H1 (cell line): ENCODE measurements around the gene ARHGAP42. TPM values are rescaled to one million over a fixed set of nuclear protein-coding genes. Genes with fewer than 3 reads are reported as not detected.

Experiments
- CTCF ChIA-PET: fragments of 300-600 bp; sonication (Branson Sonifier 250); formaldehyde crosslinking; loops from one replicate; lab custom pipeline; 2021; ENCODE audit not compliant: partially characterized antibody; lab: Charles Lee
- POLR2A ChIA-PET: fragments of 300-600 bp; sonication (Branson Sonifier 250); formaldehyde crosslinking; loops from one replicate; lab custom pipeline; 2021; ENCODE audit warnings: inconsistent platforms; ENCODE audit not compliant: partially characterized antibody; lab: Charles Lee
- DNase-seq, 2 experiments: peaks; one replicate each; pipeline versions ENCODE4 v3.0.0 to v3.0.0-alpha.2; 2010 to 2022; ENCODE audit warnings: low spot score in 2 of 2, low read depth in 1 of 2, mixed read lengths in 1 of 2
- FAIRE-seq: peaks from 2 replicates; lab custom pipeline; 2011; peaks lifted over from hg19 to GRCh38; lab: Jason Lieb, UNC
- H2AFZ ChIP-seq: 2 replicates; pipeline ENCODE4 v1.8.1; 2012; ENCODE audit warnings: low read length, inconsistent platforms
- H2AK5ac ChIP-seq: 2 replicates; pipeline ENCODE4 v1.6.1; 2013; ENCODE audit warnings: low read depth, low read length
- H2BK120ac ChIP-seq: replicated peaks from 2 replicates; pipeline ENCODE3; 2013; ENCODE audit warnings: low read depth, low read length, inconsistent platforms
- H2BK12ac ChIP-seq: 2 replicates; pipeline ENCODE4 v1.6.1; 2013; ENCODE audit warnings: low read depth, low read length
- H2BK15ac ChIP-seq: 2 replicates; pipeline ENCODE4 v1.6.1; 2013; ENCODE audit warnings: low read length
- H2BK20ac ChIP-seq: 2 replicates; pipeline ENCODE4 v1.6.1; 2013; ENCODE audit warnings: low read length
- H2BK5ac ChIP-seq: 2 replicates; pipeline ENCODE4 v1.6.1; 2013; ENCODE audit warnings: low read depth, low read length
- H3K14ac ChIP-seq: 2 replicates; pipeline ENCODE4 v1.6.1; 2013; ENCODE audit warnings: inconsistent platforms; ENCODE audit not compliant: insufficient read length
- H3K18ac ChIP-seq: 2 replicates; pipeline ENCODE4 v1.6.1; 2013; ENCODE audit warnings: low read length; ENCODE audit errors: extremely low read depth
- H3K23ac ChIP-seq: 2 replicates; pipeline ENCODE4 v1.6.1; 2013; ENCODE audit warnings: inconsistent platforms; ENCODE audit not compliant: insufficient read length
- H3K23me2 ChIP-seq: 2 replicates; pipeline ENCODE4 v1.6.1; 2013; ENCODE audit warnings: low read depth, low read length
- H3K27ac ChIP-seq: 2 replicates; pipeline ENCODE4 v1.6.1; 2011; ENCODE audit warnings: low read depth, low read length, inconsistent platforms
- H3K27me3 ChIP-seq, 4 experiments: replicated peaks in 1 of 4; 1 replicate in 1 of 4; 2 replicates in 3 of 4; pipeline versions ENCODE4 v1.6.1 to v1.8.1; 2011 to 2013; ENCODE audit warnings: low read length in 3 of 4, mild to moderate bottlenecking in 3 of 4, inconsistent platforms in 2 of 4, mixed read lengths in 2 of 4, moderate library complexity in 1 of 4; ENCODE audit not compliant: control insufficient read depth in 3 of 4, insufficient read depth in 3 of 4; ENCODE audit errors: extremely low read depth in 1 of 4
- H3K36me3 ChIP-seq, 4 experiments: 2 replicates each; pipeline versions ENCODE4 v1.6.1 to v1.8.1; 2011 to 2013; ENCODE audit warnings: mild to moderate bottlenecking in 4 of 4, low read length in 3 of 4, moderate library complexity in 2 of 4, control low read depth in 1 of 4, inconsistent platforms in 1 of 4; ENCODE audit not compliant: insufficient read depth in 4 of 4, control insufficient read depth in 2 of 4
- H3K4ac ChIP-seq: replicated peaks from 2 replicates; pipeline ENCODE3; 2013; ENCODE audit warnings: low read length, low read depth, mixed read lengths, inconsistent platforms; ENCODE audit not compliant: insufficient read length
- H3K4me1 ChIP-seq, 4 experiments: replicated peaks in 1 of 4; 1 replicate in 1 of 4; 2 replicates in 3 of 4; pipeline versions ENCODE4 v1.6.1 to v1.8.1; 2011 to 2013; ENCODE audit warnings: low read length in 3 of 4, inconsistent platforms in 2 of 4, mixed read lengths in 1 of 4; ENCODE audit not compliant: insufficient read depth in 4 of 4, control insufficient read depth in 3 of 4
- H3K4me2 ChIP-seq, 2 experiments: 2 replicates each; pipeline versions ENCODE4 v1.6.1 to v1.8.1; 2011 to 2013; ENCODE audit warnings: low read depth in 2 of 2, low read length in 2 of 2, control low read depth in 1 of 2, inconsistent platforms in 1 of 2, mild to moderate bottlenecking in 1 of 2; ENCODE audit not compliant: insufficient read depth in 1 of 2
- H3K4me3 ChIP-seq, 4 experiments: fragments of 200-600, 300-600 bp in 1 of 4; sonication (generic), shearing (Covaris generic), sonication (Bioruptor Twin) in 1 of 4; 2 replicates each; pipeline versions ENCODE4 v1.5.1 to v1.8.1; 2011 to 2016; ENCODE audit warnings: low read length in 4 of 4, low read depth in 3 of 4, control low read depth in 2 of 4, inconsistent platforms in 2 of 4, mild to moderate bottlenecking in 2 of 4, mixed read lengths in 1 of 4, moderate library complexity in 1 of 4; ENCODE audit not compliant: insufficient read depth in 2 of 4; ENCODE audit errors: extremely low read depth in 1 of 4
- H3K56ac ChIP-seq: replicated peaks from 2 replicates; pipeline ENCODE3; 2013; ENCODE audit warnings: low read depth, mild to moderate bottlenecking, mixed read lengths, low read length, inconsistent platforms; ENCODE audit not compliant: insufficient read length
- H3K79me1 ChIP-seq: 2 replicates; pipeline ENCODE4 v1.6.1; 2013; ENCODE audit warnings: low read depth, low read length, control low read depth
- H3K79me2 ChIP-seq, 2 experiments: 2 replicates each; pipeline versions ENCODE4 v1.6.1 to v1.8.1; 2012 to 2013; ENCODE audit warnings: low read length in 2 of 2, mild to moderate bottlenecking in 2 of 2, inconsistent platforms in 1 of 2; ENCODE audit not compliant: insufficient read depth in 2 of 2, control insufficient read depth in 1 of 2
- H3K9ac ChIP-seq, 4 experiments: replicated peaks in 1 of 4; 1 replicate in 1 of 4; 2 replicates in 3 of 4; pipeline versions ENCODE4 v1.6.1 to v1.8.1; 2011 to 2013; ENCODE audit warnings: low read depth in 3 of 4, low read length in 3 of 4, control low read depth in 2 of 4, mild to moderate bottlenecking in 2 of 4, moderate library complexity in 2 of 4, inconsistent platforms in 1 of 4; ENCODE audit errors: extremely low read depth in 1 of 4
- H3K9me3 ChIP-seq, 2 experiments: 2 replicates each; pipeline versions ENCODE4 v1.6.1 to v1.8.1; 2012 to 2013; ENCODE audit warnings: mild to moderate bottlenecking in 2 of 2, moderate library complexity in 2 of 2, control low read depth in 1 of 2, inconsistent platforms in 1 of 2, low read depth in 1 of 2, low read length in 1 of 2, mixed read lengths in 1 of 2; ENCODE audit not compliant: insufficient read depth in 2 of 2
- H4K20me1 ChIP-seq, 2 experiments: replicated peaks in 1 of 2; 2 replicates each; pipeline versions ENCODE3 to v1.8.1; 2011 to 2013; ENCODE audit warnings: inconsistent platforms in 2 of 2, low read length in 2 of 2, mild to moderate bottlenecking in 1 of 2; ENCODE audit not compliant: insufficient read depth in 2 of 2, control insufficient read depth in 1 of 2
- H4K5ac ChIP-seq: 2 replicates; pipeline ENCODE4 v1.6.1; 2013; ENCODE audit warnings: low read length, low read depth, mixed read lengths, inconsistent platforms; ENCODE audit not compliant: insufficient read length
- H4K8ac ChIP-seq: 2 replicates; pipeline ENCODE4 v1.8.0; 2013; ENCODE audit warnings: mild to moderate bottlenecking, moderate library complexity, low read length, inconsistent platforms; ENCODE audit not compliant: insufficient read depth; ENCODE audit errors: extremely low read depth
- H4K91ac ChIP-seq: replicated peaks from 2 replicates; pipeline ENCODE3; 2013; ENCODE audit warnings: low read length, mixed read lengths, inconsistent platforms; ENCODE audit not compliant: insufficient read length
- ATF2 ChIP-seq: IDR thresholded peaks from 2 replicates; pipeline ENCODE4 v1.6.1; 2012; ENCODE audit warnings: low read length, inconsistent platforms
- CBX5 ChIP-seq: fragments of 300-800, 300-1000 bp; sonication (generic); IDR thresholded peaks from 2 replicates; pipeline ENCODE4 v1.7.1; 2016; ENCODE audit warnings: antibody characterized with exemption, low read length, low read depth
- CEBPB ChIP-seq: IDR thresholded peaks from 2 replicates; pipeline ENCODE4 v1.6.1; 2012; ENCODE audit warnings: low read depth, low read length
- KDM5A ChIP-seq: fragments of 200-600 bp; IDR thresholded peaks from 2 replicates; pipeline ENCODE4 v1.7.1; 2012; ENCODE audit warnings: mild to moderate bottlenecking, low read length, inconsistent platforms, mixed read lengths
- NANOG ChIP-seq: IDR thresholded peaks from 2 replicates; pipeline ENCODE4 v1.6.1; 2011; ENCODE audit warnings: low read length, low read depth, mild to moderate bottlenecking, inconsistent platforms; ENCODE audit not compliant: insufficient read depth, poor library complexity, severe bottlenecking
- PHF8 ChIP-seq: fragments of 200-600 bp; sonication (generic); conservative IDR thresholded peaks from 2 replicates; pipeline ENCODE4 v1.7.1; 2012; ENCODE audit warnings: low read depth, mild to moderate bottlenecking, inconsistent platforms, low read length, moderate library complexity
- POLR2AphosphoS5 ChIP-seq: IDR thresholded peaks from 2 replicates; pipeline ENCODE4 v1.6.1; 2011; ENCODE audit warnings: low read depth, low read length
- POU5F1 ChIP-seq: IDR thresholded peaks from 2 replicates; pipeline ENCODE4 v1.6.1; 2011; ENCODE audit warnings: low read depth, mild to moderate bottlenecking, low read length, moderate library complexity
- RFX5 ChIP-seq: IDR thresholded peaks from 2 replicates; pipeline ENCODE4 v1.6.1; 2011; ENCODE audit warnings: low read depth, low read length, improper control_type of control experiment, borderline replicate concordance
- RXRA ChIP-seq: IDR thresholded peaks from 2 replicates; pipeline ENCODE4 v1.6.1; 2011; ENCODE audit warnings: low read depth, mild to moderate bottlenecking, low read length, moderate library complexity; ENCODE audit not compliant: insufficient read depth
- TAF1 ChIP-seq: IDR thresholded peaks from 2 replicates; pipeline ENCODE4 v1.6.1; 2011; ENCODE audit warnings: mild to moderate bottlenecking, low read depth, low read length
- YY1 ChIP-seq: IDR thresholded peaks from 2 replicates; pipeline ENCODE4 v1.6.1; 2011; ENCODE audit warnings: low read depth, mild to moderate bottlenecking, low read length
- whole genome bisulfite sequencing, 2 experiments: shearing (Covaris generic) in 1 of 2; methylation state at CpG; one replicate each; pipeline versions ENCODE4 v1.1.6 to v1.1.7; 2013 to 2015; ENCODE audit warnings: low lambda C conversion rate in 2 of 2, mixed read lengths in 2 of 2, inconsistent platforms in 1 of 2, low coverage in 1 of 2, missing lambda C conversion rate in 1 of 2; ENCODE audit not compliant: insufficient replicate concordance in 2 of 2, insufficient coverage in 1 of 2, insufficient read length in 1 of 2; ENCODE audit errors: extremely low coverage in 1 of 2, missing lambda C conversion rate in 1 of 2; 5-methylcytosine and 5-hydroxymethylcytosine counted together
- polyA plus RNA-seq, 7 experiments: library from polyadenylated mRNA; depleted of rRNA in 3 of 7; stranded (reverse) in 5 of 7; unstranded in 2 of 7; fragments of >200 nt in 5 of 7; fragments of 200-250 nt in 2 of 7; gene quantifications; 1 replicate in 5 of 7; 2 replicates in 1 of 7; 4 replicates in 1 of 7; pipeline versions ENCODE4 v1.2.1 to v1.2.3, GENCODE V29; 2011 to 2013; ENCODE audit warnings: missing spikeins in 2 of 7, mixed read lengths in 2 of 7
- total RNA-seq: library from RNA; stranded (reverse); fragmentation: NEBNext Ultra II Directional; extraction: Animal tissue kit (Norgen Biotek cat#: 25700); gene quantifications from 2 replicates; pipeline ENCODE4 v1.2.1, GENCODE V29; 2021

Gene ARHGAP42
- total and polyA plus RNA-seq, 2 of the 8 experiments (the other 6 are each of a cell fraction or from before 2014, with no cell fraction given): 22.2 to 33.5 TPM

GRCh38 chr11:100676901-100677300 lies 10.2 kb upstream of the ARHGAP42 start:
- peak overlapping the region; percentile 62; the same call in 1 of the 2 replicates for H3K27ac ChIP-seq
- no peak overlapping the region for H3K14ac ChIP-seq
- H3K9me3 ChIP-seq: no peaks in the 10 kb centered on the region
- H3K4me2 ChIP-seq: peak overlapping the region in 1 of 2 experiments; percentile 31; a peak in 2 of 4 replicates
- WGBS, 2 experiments: 15% methylated on average over 4 of the region's 4 CpGs; no CpG with 5 or more reads in 1 of the 2 experiments
- H3K56ac ChIP-seq: no peak overlapping the region
- ChIA-PET CTCF (interaction anchor here (1.0 to 1.3 kb wide), 2 partner anchors 98 to 839 kb away, joined by 3 read pairs; no protein-coding TSS in a partner anchor), POLR2A (interaction anchor here (0.7 to 0.8 kb wide), 2 partner anchors 11 to 76 kb away, joined by 3 read pairs; no protein-coding TSS in a partner anchor)
- H2AFZ ChIP-seq: no peak overlapping the region
- no peak overlapping the region for H3K4ac ChIP-seq
- no peaks in the 10 kb centered on the region for H3K27me3 ChIP-seq
- no peak overlapping the region for H2BK15ac ChIP-seq
- no peaks in the 10 kb centered on the region for H3K79me1 ChIP-seq
- H3K4me3 ChIP-seq: peak overlapping the region in 1 of 4 experiments; percentile 10; a peak in 1 of 8 replicates
- no peak overlapping the region for H2AK5ac ChIP-seq
- no peak overlapping the region for H4K91ac ChIP-seq
- no peaks in the 10 kb centered on the region for H3K36me3 ChIP-seq
- H2BK20ac ChIP-seq: no peak overlapping the region
- H4K5ac ChIP-seq: peak overlapping the region; percentile 19
- no peaks in the 10 kb centered on the region for H3K79me2 ChIP-seq
- no peak overlapping the region; the same call in 1 of the 2 replicates for H3K18ac ChIP-seq
- H3K4me1 ChIP-seq: peaks cover 2 to 8% (median 4%) of the 10 kb centered on the region in 4 experiments; a peak in 4 of 7 replicates
- no peak overlapping the region for H3K9ac ChIP-seq
- H3K23me2 ChIP-seq: no peaks in the 10 kb centered on the region; the same call in 1 of the 2 replicates
- H3K23ac ChIP-seq: no peak overlapping the region
- no peak overlapping the region for H4K8ac ChIP-seq
- H2BK12ac ChIP-seq: no peak overlapping the region
- H2BK5ac ChIP-seq: no peak overlapping the region
- H4K20me1 ChIP-seq: no peaks in the 10 kb centered on the region
- DNase-seq (peak in 1 of 2 experiments; percentile 81), FAIRE-seq (peak; percentile 99)
- no peak overlapping the region for H2BK120ac ChIP-seq
- TF ChIP-seq CEBPB: peak; percentile 94
- no peak for TF ChIP-seq CBX5
- no peak for TF ChIP-seq POU5F1
- TF ChIP-seq POLR2AphosphoS5: no peak
- TF ChIP-seq RXRA: no peak
- TF ChIP-seq KDM5A: no peak
- no peak for TF ChIP-seq PHF8
- TF ChIP-seq YY1: peak; percentile 78; the same call in 1 of the 2 replicates
- no peak for TF ChIP-seq RFX5
- no peak for TF ChIP-seq NANOG
- TF ChIP-seq ATF2: 0 out of 2 replicates have a peak, but pooled peaks have one; percentile 54
- no peak for TF ChIP-seq TAF1
